Activated CD4-positive, alpha-beta T cell treated with anti-CD3 and anti-CD28 coated beads, Interleukin-2, amount 50 U/mL, for 48 hours (primary cell): ENCODE results near the gene KCNAB1.
"Not testable (repeated sequence)": the region's sequence is repeated elsewhere in the genome, so short reads cannot be mapped to it uniquely, and the experiment has no call there.

Experiments used
- DNase-seq, 2 experiments: peaks; one replicate each; pipeline ENCODE4 v3.0.0-alpha.2; 2020

Gene KCNAB1

DNA sequence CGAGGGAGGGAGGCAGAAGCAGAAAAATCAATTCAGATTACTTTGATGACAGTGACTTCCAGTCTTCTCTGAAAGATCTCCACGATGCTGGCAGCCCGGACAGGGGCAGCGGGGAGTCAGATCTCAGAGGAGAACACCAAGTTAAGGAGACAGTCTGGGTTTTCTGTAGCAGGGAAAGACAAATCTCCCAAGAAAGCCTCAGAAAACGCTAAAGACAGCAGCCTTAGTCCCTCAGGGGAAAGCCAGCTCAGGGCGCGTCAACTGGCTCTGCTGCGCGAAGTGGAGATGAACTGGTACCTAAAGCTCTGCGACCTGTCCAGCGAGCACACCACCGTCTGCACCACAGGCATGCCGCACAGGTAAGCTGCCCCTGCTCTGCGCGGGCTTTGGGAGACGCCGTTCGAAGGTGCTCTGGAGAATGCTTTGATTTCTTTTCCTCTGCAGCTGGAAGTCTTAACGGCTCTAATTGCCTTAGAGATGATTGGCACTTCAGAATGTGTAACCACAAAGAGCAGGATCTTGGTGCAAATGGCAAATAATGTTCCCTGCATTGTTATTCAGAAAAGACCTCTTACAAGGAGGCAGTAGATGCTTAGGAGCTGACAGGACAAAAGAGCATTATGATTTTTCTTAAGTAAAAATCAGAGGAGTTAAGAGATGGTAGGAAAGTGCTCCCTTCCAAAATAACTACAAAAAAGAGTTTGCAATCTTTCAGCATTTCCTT lies at the start of gene KCNAB1:
KCNAB1 (plus strand) TSS at position 51 of the 724 bp plus-strand sequence.
- no peak for DNase-seq

GRCh38 chr3:156071031-156071430 lies 49.3 kb upstream of the KCNAB1 start:
- DNase-seq: no peak

DNA sequence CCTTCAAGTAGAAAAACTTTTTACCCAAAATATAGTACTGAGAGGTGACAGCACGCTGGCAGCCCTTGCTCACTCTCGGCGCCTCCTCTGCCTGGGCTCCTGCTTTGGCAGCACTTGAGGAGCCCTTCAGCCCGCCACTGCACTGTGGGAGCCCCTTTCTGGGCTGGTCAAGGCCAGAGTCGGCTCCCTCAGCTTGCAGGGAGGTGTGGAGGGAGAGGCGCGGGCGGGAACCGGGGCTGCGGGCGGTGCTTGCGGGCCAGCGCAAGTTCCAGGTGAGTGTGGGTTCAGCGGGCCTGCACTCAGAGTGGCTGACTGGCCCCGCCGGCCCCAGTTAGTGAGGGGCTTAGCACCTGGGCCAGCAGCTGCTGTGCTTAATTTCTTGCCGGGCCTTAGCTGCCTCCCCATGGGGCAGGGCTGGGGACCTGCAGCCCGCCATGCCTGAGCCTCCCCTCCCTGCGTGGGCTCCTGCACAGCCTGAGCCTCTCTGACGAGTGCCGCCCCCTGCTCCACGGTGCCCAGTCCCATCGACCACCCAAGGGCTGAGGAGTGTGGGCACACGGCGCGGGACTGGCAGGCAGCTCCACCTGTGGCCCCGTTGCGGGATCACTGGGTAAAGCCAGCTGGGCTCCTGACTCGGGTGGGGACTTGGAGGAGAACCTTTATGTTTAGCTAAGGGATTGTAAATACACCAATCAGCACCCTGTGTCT lies 47.3 kb upstream of the KCNAB1 start:
- DNase-seq: not testable (repeated sequence)

DNA sequence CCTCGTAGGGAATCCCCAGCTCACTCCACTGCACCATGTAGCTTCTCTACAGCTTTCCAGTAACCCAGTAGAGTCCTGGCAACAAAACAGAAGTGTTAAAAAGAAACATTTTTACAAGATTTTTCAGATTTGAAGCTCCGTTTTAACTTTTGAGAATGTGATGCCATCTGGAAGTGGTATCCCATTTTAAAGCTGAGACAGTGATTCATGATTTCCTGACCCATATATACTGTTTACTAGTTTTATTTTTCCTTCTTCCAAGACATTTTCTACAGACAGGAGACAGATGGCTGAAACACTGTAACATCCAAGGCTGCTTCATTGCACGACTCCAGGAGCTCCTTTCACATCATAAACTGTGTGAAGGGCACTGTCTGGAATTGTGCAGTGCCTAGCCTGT lies 30.3 kb upstream of the KCNAB1 start:
- no peak for DNase-seq

DNA sequence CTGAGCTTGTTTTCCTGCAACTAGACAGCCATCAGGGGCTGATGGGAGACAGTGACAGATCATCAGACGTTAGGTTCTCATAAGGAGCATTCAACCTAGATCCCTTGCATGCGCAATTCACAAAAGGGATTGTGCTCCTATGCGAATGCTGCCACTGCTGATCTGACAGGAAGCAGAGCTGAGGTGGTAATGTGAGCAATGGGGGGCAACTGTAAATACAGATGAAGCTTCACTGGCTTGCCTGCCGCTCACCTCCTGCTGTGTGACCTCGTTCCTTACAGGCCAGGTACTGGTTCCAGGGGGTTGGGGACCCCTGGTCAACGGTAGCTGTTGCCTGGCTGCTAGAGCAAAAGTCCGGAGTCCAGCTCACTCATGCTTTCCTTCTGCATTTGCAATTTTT lies 26.4 kb upstream of the KCNAB1 start:
- no peak for DNase-seq

DNA sequence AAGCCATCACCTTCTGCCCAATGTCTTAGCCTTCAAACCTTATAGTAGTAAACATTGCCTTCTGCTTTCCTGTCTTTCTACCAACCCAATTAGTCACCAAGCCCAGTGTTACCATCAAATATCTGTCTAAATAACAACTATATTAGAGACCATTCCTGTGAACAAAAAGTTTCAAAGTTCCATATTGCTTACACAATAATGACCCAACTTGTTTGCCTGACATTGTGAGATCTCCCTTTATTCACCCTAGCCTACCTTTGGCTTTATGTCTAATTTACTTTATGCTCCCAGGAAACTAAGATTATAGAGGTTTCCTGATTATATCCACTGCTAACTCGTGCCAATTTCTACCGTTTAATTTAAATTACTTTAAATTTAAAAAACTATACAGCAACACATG lies 26.0 kb upstream of the KCNAB1 start:
- DNase-seq: no peak

DNA sequence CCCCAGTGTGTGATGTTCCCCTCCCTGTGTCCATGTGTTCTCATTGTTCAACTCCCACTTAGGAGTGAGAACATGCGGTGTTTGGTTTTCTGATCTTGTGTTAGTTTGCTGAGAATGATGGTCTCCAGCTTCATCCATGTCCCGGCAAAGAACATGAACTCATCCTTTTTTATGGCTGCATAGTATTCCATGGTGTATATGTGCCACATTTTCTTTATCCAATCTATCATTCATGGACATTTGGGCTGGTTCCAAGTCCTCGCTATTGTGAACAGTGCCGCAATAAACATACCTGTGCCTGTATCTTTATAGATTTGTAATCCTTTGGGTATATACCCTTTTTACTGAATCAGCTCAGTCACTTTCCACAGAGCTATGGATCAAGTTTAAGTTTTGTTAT lies 24.7 kb upstream of the KCNAB1 start:
- DNase-seq: not testable (repeated sequence)

- DNase-seq: no peak
Measured at GRCh38 chr3:156098437-156099035, 21.8 kb upstream of the KCNAB1 start.

GRCh38 chr3:156099348-156099747 lies 21.0 kb upstream of the KCNAB1 start:
- DNase-seq: not testable (repeated sequence)

GRCh38 chr3:156099984-156100383 lies 20.4 kb upstream of the KCNAB1 start:
- not testable (repeated sequence) for DNase-seq

GRCh38 chr3:156102267-156102931 lies 18.0 kb upstream of the KCNAB1 start:
- DNase-seq: no peak

- DNase-seq: no peak
Measured at GRCh38 chr3:156106721-156107373, 13.5 kb upstream of the KCNAB1 start.

DNA sequence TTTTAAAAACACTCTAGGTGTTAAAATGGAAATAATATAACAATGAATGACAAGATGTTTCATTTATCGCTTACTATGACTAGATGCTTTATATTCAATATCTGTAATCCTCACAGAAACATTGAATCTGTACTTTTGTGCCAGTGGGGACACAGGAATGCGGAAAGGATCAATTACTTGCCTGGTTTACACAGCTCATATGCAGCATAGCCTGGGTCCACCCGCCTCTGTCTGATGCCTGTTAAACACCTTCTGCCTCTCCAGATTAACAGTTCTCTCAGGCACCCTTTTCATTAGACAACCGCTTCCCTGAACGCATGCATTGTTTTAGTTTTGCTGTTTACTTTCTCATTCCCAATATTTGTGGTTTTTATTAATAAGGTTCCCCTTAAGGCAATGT lies 12.9 kb upstream of the KCNAB1 start:
- no peak for DNase-seq

DNA sequence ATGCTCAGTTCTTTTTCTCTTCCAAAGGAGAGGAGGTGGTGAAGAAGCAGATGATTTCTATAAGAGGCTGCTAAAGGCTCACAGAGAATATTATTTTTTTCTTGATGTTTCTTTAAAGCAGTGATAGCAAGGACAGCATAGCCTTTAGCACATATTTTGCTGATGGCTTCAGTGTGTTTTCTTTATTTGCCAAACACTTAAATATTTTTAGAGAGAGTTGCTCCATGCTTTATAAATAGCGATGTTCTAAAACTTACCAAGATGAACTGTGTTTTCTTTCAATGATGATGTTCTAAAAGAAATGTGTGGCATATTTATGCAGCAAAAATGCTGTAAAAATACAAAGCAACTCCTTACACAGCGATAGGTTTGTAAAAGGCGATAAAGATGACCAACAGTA lies 11.8 kb upstream of the KCNAB1 start:
- no peak for DNase-seq

DNA sequence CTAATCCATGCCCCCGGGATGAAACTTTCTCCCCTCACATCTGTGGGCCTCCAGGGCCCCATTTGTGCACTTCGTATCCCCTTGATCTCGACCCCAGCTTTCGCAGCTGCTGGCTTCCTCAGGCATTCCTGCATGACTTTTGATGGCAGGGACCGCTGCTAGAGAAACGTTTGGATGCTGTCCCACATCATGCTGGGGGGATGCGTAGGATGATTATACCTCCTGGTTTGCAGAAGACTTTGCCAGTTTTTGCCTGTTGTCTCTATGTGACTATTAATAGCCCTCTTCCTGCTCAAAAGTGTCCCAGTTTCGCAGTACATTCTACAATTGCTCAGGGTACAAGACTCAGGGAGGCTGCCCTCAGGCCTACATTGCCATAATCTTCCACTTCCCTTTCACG lies 10.4 kb upstream of the KCNAB1 start:
- DNase-seq: no peak

GRCh38 chr3:156126467-156126866 lies 6.1 kb downstream of the KCNAB1 start:
- no peak for DNase-seq

DNA sequence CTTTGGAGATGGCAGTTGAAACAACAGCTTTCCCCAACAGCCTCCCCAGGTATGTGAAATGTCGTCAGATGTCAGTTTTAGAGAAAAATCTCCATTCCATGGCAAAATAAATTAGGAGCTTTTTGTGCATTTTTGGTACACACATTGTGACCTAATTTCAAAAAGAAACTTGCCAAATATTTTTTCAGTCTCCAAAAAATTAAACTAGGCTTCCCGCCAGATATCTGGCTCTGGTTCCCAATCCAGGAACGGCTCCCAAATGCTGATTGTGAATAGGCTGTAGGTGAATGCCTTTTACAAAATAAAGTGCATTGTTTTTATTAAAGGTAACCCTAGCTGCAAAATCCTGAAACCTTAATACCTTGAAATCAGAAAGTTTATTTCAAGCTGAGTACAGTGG lies 10.9 kb downstream of the KCNAB1 start:
- DNase-seq: no peak

DNA sequence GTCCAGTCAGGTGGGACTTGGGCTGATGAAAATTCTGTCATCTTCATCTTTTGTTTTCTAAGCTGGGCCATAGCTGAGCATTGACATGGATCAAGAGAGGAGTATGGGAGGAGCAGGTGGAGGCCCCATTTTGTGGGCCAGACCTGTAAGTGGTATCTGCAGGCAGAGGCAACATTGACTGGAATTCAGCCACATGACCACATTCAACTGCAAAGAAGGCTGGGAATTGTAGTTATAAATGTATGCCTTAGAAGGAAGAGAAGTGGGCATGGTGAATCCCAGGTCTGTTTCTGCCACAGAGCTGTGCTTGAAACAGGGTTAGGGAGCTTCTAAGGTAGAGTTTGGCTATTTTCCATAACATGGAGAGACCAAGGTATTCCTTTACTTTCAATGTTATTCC lies 11.4 kb downstream of the KCNAB1 start:
- no peak for DNase-seq

GRCh38 chr3:156132313-156132712 lies 11.9 kb downstream of the KCNAB1 start:
- DNase-seq: no peak

- DNase-seq: no peak
Measured at GRCh38 chr3:156133076-156133475, 12.7 kb downstream of the KCNAB1 start.

DNA sequence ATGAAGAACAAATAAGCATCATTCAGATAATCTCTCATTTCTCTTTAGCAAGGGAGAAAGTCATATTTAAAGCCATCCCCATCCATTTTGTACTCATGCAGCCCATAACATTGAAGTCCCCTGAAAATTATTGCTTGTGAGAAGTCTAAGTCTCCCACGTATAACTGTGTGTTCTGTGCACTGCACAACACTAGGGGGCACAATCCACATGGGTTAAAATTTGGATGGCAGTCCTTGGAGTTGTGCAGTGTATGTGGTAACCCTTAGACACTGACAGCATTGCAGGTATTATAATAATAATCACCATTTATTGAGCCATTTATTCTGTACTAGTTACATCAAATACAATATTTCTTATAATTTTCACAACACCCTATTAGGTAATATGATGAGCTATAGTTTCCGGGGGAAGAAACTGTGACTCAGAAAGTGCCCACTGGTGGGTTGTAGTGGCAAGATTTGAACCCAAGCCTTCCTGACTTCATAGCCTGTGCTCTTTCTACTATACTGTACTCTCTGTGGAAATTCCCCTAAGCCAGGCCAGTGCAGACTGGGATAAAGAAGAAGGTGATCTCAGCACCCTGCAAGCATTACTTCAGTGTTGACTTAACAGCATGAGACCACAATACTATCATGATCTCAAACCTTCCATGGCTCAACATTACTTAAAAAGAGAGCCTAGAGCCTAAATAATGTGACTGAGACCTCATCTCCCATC lies 15.7 kb downstream of the KCNAB1 start:
- no peak for DNase-seq

GRCh38 chr3:156137397-156137796 lies 17.0 kb downstream of the KCNAB1 start:
- DNase-seq: not testable (repeated sequence)
